ENCODE data around the gene DIAPH1.

DNA sequence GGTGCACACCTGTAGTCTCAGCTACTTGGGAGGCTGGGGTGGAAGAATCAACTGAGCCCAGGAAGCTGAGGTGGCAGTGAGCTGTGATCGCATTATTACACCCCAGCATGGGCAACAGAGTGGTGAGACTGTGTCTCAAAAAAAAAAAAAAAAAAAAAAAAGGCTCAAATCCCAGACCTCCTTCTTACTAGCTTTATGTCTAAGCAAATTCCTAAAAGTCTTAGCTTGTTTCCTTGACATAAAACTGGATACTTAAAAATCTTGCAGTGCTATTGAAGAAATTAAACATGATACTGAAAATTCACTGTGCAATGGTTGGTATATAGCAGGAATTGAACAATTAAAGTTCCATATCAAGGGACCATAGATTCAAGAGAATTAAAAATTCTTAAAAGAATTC, 84.9 kb downstream of the DIAPH1 start:
- TF ChIP-seq, protein P1, sequence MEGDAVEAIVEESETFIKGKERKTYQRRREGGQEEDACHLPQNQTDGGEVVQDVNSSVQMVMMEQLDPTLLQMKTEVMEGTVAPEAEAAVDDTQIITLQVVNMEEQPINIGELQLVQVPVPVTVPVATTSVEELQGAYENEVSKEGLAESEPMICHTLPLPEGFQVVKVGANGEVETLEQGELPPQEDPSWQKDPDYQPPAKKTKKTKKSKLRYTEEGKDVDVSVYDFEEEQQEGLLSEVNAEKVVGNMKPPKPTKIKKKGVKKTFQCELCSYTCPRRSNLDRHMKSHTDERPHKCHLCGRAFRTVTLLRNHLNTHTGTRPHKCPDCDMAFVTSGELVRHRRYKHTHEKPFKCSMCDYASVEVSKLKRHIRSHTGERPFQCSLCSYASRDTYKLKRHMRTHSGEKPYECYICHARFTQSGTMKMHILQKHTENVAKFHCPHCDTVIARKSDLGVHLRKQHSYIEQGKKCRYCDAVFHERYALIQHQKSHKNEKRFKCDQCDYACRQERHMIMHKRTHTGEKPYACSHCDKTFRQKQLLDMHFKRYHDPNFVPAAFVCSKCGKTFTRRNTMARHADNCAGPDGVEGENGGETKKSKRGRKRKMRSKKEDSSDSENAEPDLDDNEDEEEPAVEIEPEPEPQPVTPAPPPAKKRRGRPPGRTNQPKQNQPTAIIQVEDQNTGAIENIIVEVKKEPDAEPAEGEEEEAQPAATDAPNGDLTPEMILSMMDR (IDR thresholded peaks at IDR 0.05), result no peak
- TF ChIP-seq POLR2AphosphoS5 (IDR thresholded peaks at IDR 0.05), result no peak

Data from gastroesophageal sphincter (tissue), 3 donors.